Activated CD8-positive, alpha-beta memory T cell treated with anti-CD3 and anti-CD28 coated beads for 48 hours (primary cell): Measurements from ENCODE around the gene RHBDL3.
A peak's percentile ranks its signal among the peaks of the same experiment; 100 is the strongest.
"Not testable (repeated sequence)": the region's sequence is repeated elsewhere in the genome, so short reads cannot be mapped to it uniquely, and the experiment has no call there.

Experiments used
- DNase-seq, 3 experiments: peaks; one replicate each; pipeline ENCODE4 v3.0.0-alpha.2; 2020; ENCODE audit warnings: low read depth in 2 of 3, low spot score in 2 of 3

Gene RHBDL3

GRCh38 chr17:32289471-32290070 lies 23.9 kb downstream of the RHBDL3 start:
- no peak for DNase-seq

DNA sequence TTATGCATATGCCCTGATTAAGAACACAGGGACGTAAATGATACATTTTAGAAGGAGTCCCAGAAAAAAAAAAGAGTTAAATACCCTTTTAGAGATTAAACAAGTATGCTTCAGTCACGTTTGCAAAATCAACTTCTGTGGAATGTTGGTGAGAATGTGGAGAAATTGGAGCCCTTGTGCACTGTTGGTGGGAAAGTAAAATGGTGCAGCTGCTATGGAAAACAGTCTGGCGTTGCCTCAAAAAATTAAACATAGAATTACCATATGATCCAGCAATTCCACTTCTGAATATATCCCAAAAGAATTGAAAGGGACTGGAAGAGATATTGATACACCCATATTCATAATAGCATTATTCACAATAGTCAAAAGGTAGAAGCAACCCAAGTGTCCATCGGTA lies 26.5 kb downstream of the RHBDL3 start:
- no peak for DNase-seq

DNA sequence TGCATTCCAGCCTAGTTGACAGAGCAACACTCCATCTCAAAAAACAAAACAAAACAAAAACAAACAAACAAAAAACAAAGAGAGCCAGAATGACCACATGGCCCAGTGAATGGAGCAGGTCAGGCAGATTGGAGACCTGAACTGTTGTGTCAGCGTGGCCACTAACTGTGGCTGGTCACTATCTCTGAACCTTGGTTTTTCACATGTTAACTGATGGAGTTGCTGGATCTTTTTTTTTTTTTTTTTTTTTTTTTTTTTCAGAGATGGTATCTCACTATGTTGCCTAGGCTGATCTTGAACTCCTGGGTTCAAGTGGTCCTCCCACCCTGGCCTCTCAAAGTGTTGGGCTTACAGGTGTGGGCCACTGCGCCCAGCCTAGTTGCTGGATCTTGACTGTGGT lies 31.8 kb downstream of the RHBDL3 start:
- DNase-seq, result no peak

GRCh38 chr17:32297860-32298259 lies 32.2 kb downstream of the RHBDL3 start:
- no peak for DNase-seq

GRCh38 chr17:32298298-32298697 lies 32.7 kb downstream of the RHBDL3 start:
- DNase-seq, result no peak

DNA sequence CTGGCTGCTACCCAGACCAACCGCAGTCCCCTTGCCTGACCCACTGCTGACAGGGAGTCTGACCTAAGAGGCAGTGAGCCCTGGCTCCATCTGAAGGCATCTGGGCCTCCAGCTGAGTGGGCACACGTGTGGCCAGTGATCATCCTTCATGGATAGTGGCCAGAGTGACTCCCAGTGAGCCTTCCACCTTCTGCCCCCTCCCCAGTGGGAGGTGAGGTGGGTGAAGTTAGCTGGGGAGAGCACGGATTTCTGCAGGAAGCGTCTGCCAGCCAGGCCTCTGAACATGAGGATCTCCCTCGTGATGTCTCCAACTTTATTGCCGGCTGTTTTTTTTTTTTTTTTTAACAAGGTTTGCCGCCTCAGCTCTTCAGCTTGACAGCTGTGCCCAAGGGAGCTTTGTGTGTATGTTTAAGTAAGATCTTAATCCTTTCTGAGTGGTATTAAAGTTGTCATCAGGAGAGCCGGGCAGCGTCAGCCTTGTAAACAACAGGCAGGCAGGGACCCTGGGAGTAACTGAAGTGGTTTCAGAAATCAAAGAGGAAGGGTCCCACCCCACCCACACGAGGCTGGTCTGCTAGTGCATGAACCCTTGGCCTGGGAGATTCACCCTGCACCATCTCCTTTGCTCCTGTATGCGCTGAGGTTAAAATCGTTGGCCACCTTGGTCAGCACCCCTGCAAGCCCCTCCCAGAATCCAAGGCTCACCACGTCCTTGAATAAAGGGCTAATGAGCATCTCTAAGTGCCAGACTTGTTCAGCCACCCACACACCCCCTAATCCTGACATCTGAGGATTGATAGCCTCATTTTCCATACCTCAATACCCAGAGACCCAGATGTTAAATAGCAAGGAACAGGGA lies 33.3 kb downstream of the RHBDL3 start:
- DNase-seq, result no peak

DNA sequence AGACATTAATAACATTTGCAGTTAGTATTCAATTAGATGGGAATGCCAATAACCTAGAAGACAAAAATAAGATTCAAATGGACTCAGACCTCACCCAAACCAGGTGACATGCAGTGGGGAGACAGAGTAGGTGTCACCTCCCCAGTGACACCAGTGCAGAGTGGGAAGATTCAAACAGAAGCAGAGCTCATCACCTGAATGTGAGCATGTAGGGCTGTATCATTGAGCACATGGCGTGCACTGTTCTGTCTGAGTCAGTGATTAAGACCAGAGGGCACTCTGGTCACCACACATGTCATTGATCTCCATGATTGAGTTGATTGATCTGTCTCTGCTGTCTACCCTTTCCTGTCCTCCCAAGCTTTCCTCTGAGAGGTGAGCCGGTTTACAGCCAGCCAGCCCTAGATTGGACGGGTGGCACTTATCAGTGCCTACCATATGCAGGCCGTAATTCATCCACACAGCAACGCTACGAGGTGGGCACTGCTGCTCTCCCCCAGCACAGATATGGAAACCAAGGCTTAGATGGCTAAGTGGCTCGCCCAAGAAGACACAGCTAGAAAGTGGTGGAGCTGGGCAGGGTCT lies 34.0 kb downstream of the RHBDL3 start:
- no peak for DNase-seq

- DNase-seq, result no peak
Observed at GRCh38 chr17:32302037-32302436, 36.4 kb downstream of the RHBDL3 start.

- no peak for DNase-seq
Observed at GRCh38 chr17:32302860-32303649, 37.4 kb downstream of the RHBDL3 start.

DNA sequence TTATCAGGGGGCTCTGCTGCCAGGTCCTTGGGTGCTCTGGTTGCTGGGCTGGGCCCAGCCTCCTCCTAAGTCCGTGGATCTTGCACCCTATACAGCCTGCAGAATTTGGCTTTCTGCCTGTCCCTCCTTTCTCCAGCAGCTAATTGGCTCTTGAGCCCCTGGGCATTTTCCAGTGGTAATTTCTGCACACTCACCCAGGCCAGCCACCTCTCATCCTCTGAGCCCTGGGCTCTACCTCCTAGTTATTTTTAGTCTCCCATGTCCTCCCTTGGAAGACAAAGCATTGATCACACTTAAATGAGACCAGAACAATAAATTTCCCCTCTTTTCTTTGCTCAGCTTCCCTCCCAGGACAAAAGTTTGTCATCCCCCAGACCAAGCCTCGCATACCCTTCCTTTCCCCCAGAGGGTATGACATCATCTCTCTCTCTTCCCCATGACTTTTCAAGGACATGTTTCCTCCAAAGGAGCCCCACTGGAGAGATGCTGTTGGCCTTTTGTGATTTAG lies 38.2 kb downstream of the RHBDL3 start:
- DNase-seq, result no peak

DNA sequence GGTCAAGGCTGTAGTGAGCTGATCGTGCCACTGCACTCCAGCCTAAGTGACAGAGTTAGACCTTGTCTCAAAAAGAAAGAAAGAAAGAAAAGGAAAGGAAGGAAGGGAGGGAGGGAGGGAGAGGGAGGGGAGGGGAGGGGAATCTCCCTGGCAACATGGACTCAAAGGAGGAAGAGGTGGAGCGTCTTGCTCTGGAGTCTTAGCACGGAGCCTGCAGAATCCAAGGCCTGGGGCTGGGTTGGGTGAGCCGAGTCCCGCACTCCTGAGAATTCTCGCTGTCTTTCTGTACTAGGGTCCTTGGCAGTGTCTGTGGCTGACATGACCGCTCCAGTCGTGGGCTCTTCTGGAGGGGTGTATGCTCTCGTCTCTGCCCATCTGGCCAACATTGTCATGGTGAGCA lies 39.4 kb downstream of the RHBDL3 start:
- no peak for DNase-seq

DNA sequence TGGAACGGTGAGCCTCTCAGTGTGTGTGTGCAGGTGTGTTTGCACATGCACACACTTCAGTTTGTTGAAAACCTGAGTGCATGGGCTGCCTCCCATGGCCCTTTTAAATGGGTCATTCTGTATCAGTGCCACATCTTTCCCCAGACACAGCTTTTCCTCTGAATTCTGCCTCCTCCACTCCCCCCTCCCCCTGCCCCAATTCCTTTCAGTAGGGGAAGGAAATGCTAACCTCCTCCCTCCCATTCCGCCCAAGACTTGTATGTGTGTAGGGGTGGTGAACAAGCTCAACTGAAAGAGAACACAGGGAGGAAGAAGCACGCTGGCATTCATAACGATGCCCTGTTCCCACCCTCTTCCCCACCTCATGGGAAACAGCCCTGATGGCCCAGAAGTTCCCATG lies 42.0 kb downstream of the RHBDL3 start:
- no peak for DNase-seq

- no peak for DNase-seq
Observed at GRCh38 chr17:32311028-32311536, 45.5 kb downstream of the RHBDL3 start.

DNA sequence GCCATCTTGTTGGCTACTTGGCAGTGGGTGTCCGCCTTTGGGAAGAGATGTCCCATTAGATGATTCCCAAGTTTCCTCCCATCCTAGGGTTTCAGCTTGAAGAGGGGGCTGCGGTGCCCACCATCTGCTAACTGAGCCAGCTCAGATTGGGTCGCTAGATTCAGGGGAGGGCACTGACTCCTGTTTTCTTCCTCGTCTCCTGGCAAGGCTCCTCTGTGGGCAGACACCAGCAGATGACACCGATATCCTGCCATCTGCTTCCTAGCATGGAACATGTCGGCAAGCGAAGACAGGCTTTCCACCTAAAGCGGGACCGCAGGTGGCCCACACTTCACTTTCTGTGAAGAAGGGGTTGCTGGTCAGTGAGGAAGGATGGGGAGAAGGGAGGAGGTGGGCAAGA lies 49.0 kb downstream of the RHBDL3 start:
- DNase-seq, result no peak

GRCh38 chr17:32315171-32315570 lies 49.5 kb downstream of the RHBDL3 start:
- DNase-seq, result no peak

DNA sequence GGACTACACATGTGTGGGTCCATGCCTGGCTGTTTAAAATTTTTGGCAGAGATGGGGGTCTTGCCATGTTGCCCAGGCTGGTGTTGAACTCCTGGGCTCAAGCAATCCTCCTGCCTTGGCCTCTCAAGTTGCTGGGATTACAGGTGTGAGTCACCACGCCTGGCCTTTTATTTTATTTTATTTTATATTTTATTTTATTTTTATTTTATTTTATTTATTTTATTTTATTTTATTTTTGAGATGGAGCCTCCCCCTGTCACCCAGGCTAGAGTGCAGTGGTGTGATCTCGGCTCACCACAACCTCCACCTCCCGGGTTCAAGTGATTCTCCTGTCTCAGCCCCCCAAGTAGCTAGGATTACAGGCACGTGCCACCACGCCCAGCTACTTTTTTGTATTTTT lies 51.0 kb downstream of the RHBDL3 start:
- not testable (repeated sequence) for DNase-seq

DNA sequence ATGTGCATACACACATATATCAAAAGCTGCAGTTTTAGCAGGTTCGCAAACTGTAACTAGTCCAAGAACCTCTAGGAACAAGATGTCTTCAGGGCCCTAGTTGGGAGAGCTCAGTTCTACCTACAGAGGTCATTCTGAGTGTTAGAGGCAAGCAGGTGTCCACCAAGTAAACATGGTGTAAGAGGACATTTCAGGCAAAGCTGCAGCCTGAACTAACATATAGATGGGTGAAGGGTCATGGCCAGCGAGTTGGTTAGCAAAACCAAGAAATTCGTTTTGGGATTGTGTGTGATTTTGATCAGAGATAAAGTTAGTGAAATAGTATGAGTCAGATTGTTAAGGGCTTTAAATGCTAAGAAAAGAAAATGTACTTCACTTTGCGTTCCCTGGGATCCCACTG lies 51.7 kb downstream of the RHBDL3 start:
- DNase-seq, result no peak

- no peak for DNase-seq
Observed at GRCh38 chr17:32318071-32318470, 52.4 kb downstream of the RHBDL3 start.

DNA sequence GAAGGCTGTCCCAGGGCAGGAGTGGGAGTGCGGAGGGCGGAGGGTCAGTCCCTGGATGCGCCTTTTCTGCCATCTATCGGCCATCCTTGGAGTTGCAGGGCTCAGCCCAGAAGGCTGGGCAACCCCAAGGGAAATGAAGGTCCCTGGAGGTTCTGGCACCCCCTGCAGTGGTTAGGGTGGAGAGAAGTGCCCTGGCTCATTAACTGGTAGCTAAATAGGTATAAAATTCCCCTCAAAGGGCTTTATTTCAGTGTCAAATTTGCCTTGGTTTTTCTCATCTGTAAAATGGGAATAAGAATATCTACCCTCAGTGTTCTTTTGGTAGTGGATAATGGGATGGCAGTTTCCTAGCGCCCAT lies 53.9 kb downstream of the RHBDL3 start:
- peak; percentile 60 to 78 (median 71) for DNase-seq

GRCh38 chr17:32320080-32320479 lies 54.4 kb downstream of the RHBDL3 start:
- DNase-seq, result not testable (repeated sequence)

GRCh38 chr17:32320847-32321246 lies 55.2 kb downstream of the RHBDL3 start:
- no peak for DNase-seq
